HepG2 (cell line): ENCODE measurements around the gene ARHGDIA. TPM values are rescaled to one million over a fixed set of nuclear protein-coding genes. Genes with fewer than 3 reads are reported as not detected.
A peak's percentile ranks its signal among the peaks of the same experiment; 100 is the strongest.

Experiments
- ATAC-seq: fragments of 200-7000 bp; cut with Tn5 transposase; 3 replicates; pipeline ENCODE4 v1.9.1; 2020; ENCODE audit warnings: mild to moderate bottlenecking, moderate library complexity
- BruUV-seq: library from RNA; stranded (reverse); fragments of 400-500 nt; replicated peaks from 2 replicates; lab custom pipeline; 2021; lab: Mats Ljungman, UMichigan
- CTCF ChIA-PET: fragments of 300-600 bp; formaldehyde crosslinking; extraction: SDS; loops from one replicate; lab custom pipeline; 2021; ENCODE audit warnings: low total read pairs, inconsistent platforms, low intra/inter-chr PET ratio; lab: Yijun Ruan, JAX
- POLR2A ChIA-PET: fragments of 350-600 bp; sonication (Branson Sonifier 250); formaldehyde crosslinking; loops from one replicate; lab custom pipeline; 2020; ENCODE audit warnings: antibody characterized with exemption, inconsistent platforms; lab: Yijun Ruan, JAX
- DNase-seq: peaks from one replicate; pipeline ENCODE4 v3.0.0-alpha.2; 2015; ENCODE audit warnings: low spot score
- FAIRE-seq: peaks from 3 replicates; lab custom pipeline; 2011; peaks lifted over from hg19 to GRCh38; lab: Jason Lieb, UNC
- H2AFZ ChIP-seq: one replicate; pipeline ENCODE4 v1.6.1; 2011; ENCODE audit warnings: low read length, inconsistent platforms
- H3K27ac ChIP-seq: fragments of 300-600 bp; 3 replicates; pipeline ENCODE4 v1.8.0; 2011; ENCODE audit warnings: mixed run types, mild to moderate bottlenecking, mixed read lengths, low read length, inconsistent platforms; ENCODE audit not compliant: insufficient read depth; ENCODE audit errors: extremely low read length
- H3K27me3 ChIP-seq, 2 experiments: fragments of 200-600 bp in 1 of 2; 2 replicates in 1 of 2; 3 replicates in 1 of 2; pipeline versions ENCODE4 v1.6.0 to v1.8.0; 2011; ENCODE audit warnings: low read length in 2 of 2, mild to moderate bottlenecking in 2 of 2, moderate library complexity in 2 of 2, inconsistent platforms in 1 of 2; ENCODE audit not compliant: insufficient read depth in 2 of 2, control insufficient read depth in 1 of 2
- H3K36me3 ChIP-seq, 2 experiments: fragments of 200-600 bp in 1 of 2; replicated peaks in 1 of 2; 2 replicates in 1 of 2; 3 replicates in 1 of 2; pipeline versions ENCODE4 v1.5.1 to v1.8.0; 2011; ENCODE audit warnings: low read length in 2 of 2, inconsistent platforms in 1 of 2; ENCODE audit not compliant: insufficient read depth in 2 of 2, control insufficient read depth in 1 of 2
- H3K4me1 ChIP-seq: 2 replicates; pipeline ENCODE4 v1.5.1; 2012; ENCODE audit warnings: low read length, inconsistent platforms; ENCODE audit not compliant: insufficient read depth
- H3K4me2 ChIP-seq: 2 replicates; pipeline ENCODE4 v1.6.0; 2011; ENCODE audit warnings: low read depth, low read length, inconsistent platforms
- H3K4me3 ChIP-seq, 3 experiments: fragments of 200-600 bp in 1 of 3; sonication (generic), shearing (Covaris generic) in 1 of 3; replicated peaks in 1 of 3; 2 replicates each; pipeline ENCODE4 v1.5.1; 2011 to 2016; ENCODE audit warnings: low read length in 3 of 3, inconsistent platforms in 2 of 3, low read depth in 2 of 3, mild to moderate bottlenecking in 2 of 3, control low read depth in 1 of 3, mixed read lengths in 1 of 3; ENCODE audit not compliant: insufficient read depth in 1 of 3
- H3K79me2 ChIP-seq: one replicate; pipeline ENCODE4 v1.6.1; 2011; ENCODE audit warnings: low read length, inconsistent platforms; ENCODE audit not compliant: insufficient read depth
- H3K9ac ChIP-seq: 2 replicates; pipeline ENCODE4 v1.6.0; 2011; ENCODE audit warnings: mild to moderate bottlenecking, low read depth, low read length, inconsistent platforms; ENCODE audit not compliant: insufficient read depth
- H3K9me3 ChIP-seq: 2 replicates; pipeline ENCODE4 v1.5.1; 2012; ENCODE audit warnings: mild to moderate bottlenecking, low read length
- H4K20me1 ChIP-seq: 2 replicates; pipeline ENCODE4 v1.6.0; 2011; ENCODE audit warnings: inconsistent platforms, mild to moderate bottlenecking, low read length, moderate library complexity; ENCODE audit not compliant: insufficient read depth
- FOXC1 ChIP-seq: sonication (generic); formaldehyde crosslinking; IDR thresholded peaks from 2 replicates; pipeline ENCODE4 v1.8.0; 2022; ENCODE audit warnings: mild to moderate bottlenecking, missing genetic modification reagents, borderline replicate concordance
- HDAC1 ChIP-seq: sonication (generic); formaldehyde crosslinking; IDR thresholded peaks from 2 replicates; pipeline ENCODE4 v1.5.1; 2020; ENCODE audit warnings: mild to moderate bottlenecking, missing genetic modification reagents
- NCOA2 ChIP-seq: sonication (generic); formaldehyde crosslinking; IDR thresholded peaks from 2 replicates; pipeline ENCODE4 v1.8.0; 2022; ENCODE audit warnings: inconsistent platforms
- PREB ChIP-seq: sonication (generic); formaldehyde crosslinking; IDR thresholded peaks from 2 replicates; pipeline ENCODE4 v1.4.0; 2020; ENCODE audit warnings: missing genetic modification reagents
- RAD21 ChIP-seq: fragments of 450-650 bp; formaldehyde crosslinking; IDR thresholded peaks from 2 replicates; pipeline ENCODE4 v1.5.0; 2020; ENCODE audit warnings: mild to moderate bottlenecking
- SALL1 ChIP-seq: sonication (generic); formaldehyde crosslinking; IDR thresholded peaks from 2 replicates; pipeline ENCODE4 v1.8.0; 2022; ENCODE audit warnings: mild to moderate bottlenecking, missing genetic modification reagents
- SP140L ChIP-seq: sonication (generic); formaldehyde crosslinking; IDR thresholded peaks from 2 replicates; pipeline ENCODE4 v1.4.0; 2020; ENCODE audit warnings: missing genetic modification reagents, borderline replicate concordance
- SPEN ChIP-seq: sonication (generic); formaldehyde crosslinking; IDR thresholded peaks from 2 replicates; pipeline ENCODE4 v1.5.1; 2020; ENCODE audit warnings: low read depth, mild to moderate bottlenecking, missing genetic modification reagents
- ZKSCAN1 ChIP-seq: fragments of 150-350 bp; IDR thresholded peaks from 2 replicates; pipeline ENCODE4 v1.6.1; 2014; ENCODE audit warnings: low read length
- ZNF136 ChIP-seq: sonication (generic); formaldehyde crosslinking; IDR thresholded peaks from 2 replicates; pipeline ENCODE4 v1.8.1; 2022; ENCODE audit warnings: low read depth, mild to moderate bottlenecking, moderate library complexity, missing genetic modification reagents
- ZNF263 ChIP-seq: sonication (generic); formaldehyde crosslinking; IDR thresholded peaks from 2 replicates; pipeline ENCODE4 v1.4.0; 2020; ENCODE audit warnings: missing genetic modification reagents
- ZNF574 ChIP-seq: sonication (generic); formaldehyde crosslinking; IDR thresholded peaks from 2 replicates; pipeline ENCODE4 v1.4.0; 2020; ENCODE audit warnings: missing genetic modification reagents
- ZNF598 ChIP-seq: sonication (generic); formaldehyde crosslinking; IDR thresholded peaks from 2 replicates; pipeline ENCODE4 v1.5.1; 2020; ENCODE audit warnings: mild to moderate bottlenecking, missing genetic modification reagents, borderline replicate concordance
- ZNF792 ChIP-seq: IDR thresholded peaks from 2 replicates; pipeline ENCODE4 v1.6.1; 2016
- WGBS: methylation state at CpG from one replicate; pipeline ENCODE4 v1.1.6; 2017; ENCODE audit warnings: low lambda C conversion rate; 5-methylcytosine and 5-hydroxymethylcytosine counted together
- in situ Hi-C: cut with HindIII; loops from 2 replicates; pipeline ENCODE4 v1.10.0; 2017; ENCODE audit warnings: low pct_unique_long_range_greater_than_20kb; ENCODE audit not compliant: extremely low pct_ligation_motif_present
- intact Hi-C: fragments of 100-400 bp; cut with micrococcal nuclease; formaldehyde crosslinking; loops from one replicate; pipeline ENCODE4 v1.10.0; 2022; ENCODE audit not compliant: unreplicated experiment
- polyA plus RNA-seq, 8 experiments: library from polyadenylated mRNA; depleted of rRNA in 3 of 8; stranded (reverse) in 7 of 8; unstranded in 1 of 8; fragments of >200 nt; fragmentation: Illumina TruSeq in 4 of 8; extraction: Trizol in 4 of 8; gene quantifications; 2 replicates each; pipeline versions ENCODE4 v1.2.1 to v1.2.3, GENCODE V29; 2011 to 2016; ENCODE audit warnings: low read depth in 4 of 8, missing spikeins in 1 of 8, mixed read lengths in 1 of 8; ENCODE audit not compliant: insufficient read depth in 1 of 8
- total RNA-seq, 5 experiments: library from RNA; depleted of rRNA; stranded (reverse); fragments of >200 nt; fragmentation: Illumina TruSeq; extraction: Trizol; gene quantifications; 2 replicates each; pipeline ENCODE4 v1.2.3, GENCODE V29; 2016; ENCODE audit warnings: low read depth in 1 of 5
- TF ChIP-seq, protein P1 (sequence below): sonication (generic); formaldehyde crosslinking; IDR thresholded peaks from 2 replicates; pipeline ENCODE4 v1.5.1; 2020; ENCODE audit warnings: mild to moderate bottlenecking, missing genetic modification reagents, moderate library complexity

The ARHGDIA gene
- total and polyA plus RNA-seq, 2 of the 13 experiments (the other 11 are each of a cell fraction or from before 2014, with no cell fraction given): 40.0 to 64.0 TPM

DNA sequence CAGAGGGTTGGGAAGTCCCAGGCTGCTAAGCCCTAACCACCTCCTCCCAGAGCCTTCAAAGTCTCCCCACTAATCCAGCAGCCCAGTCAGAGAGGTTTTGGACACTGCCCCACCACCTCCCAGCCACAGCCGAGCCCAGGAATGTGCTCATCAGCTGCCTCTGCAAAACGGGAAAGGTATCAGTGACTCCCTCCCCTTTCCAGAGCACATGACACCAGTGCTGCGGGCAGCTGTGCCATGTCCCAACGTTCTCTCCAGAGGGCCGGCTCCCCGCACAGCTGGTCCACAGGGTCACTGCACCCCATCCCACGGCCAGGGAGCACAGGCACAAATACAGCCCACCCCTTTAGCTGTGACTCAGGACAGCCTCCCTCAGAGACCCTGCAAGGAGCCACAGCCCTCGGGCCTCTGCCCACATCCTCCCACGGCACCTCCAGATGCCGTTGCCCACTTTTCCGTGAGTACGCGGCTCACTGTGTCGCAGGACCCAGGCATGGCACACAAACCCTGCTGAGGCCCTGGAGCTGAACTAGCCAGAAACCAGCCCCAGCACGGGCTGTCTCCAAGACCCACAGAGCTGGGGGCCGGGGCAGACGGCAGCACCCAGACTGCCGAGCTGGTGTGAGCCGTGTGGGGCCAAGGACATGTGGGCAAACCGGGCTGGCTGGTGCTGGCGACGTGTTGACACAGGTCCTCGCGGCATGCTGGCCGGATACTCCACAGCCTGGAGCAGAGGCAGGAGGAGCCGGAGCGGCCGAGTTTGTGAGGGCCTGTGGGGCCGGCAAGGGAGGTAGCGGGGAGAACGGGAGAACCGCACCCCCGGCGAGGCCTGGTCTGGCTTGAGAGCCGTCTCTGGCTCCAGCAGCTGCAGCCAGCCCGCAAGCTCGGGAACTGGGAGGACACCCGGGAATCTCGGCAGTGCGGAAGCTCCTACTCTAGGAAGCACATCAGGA is 30.0 kb downstream of the ARHGDIA start:
- in situ Hi-C loops: no loop called here
- BruUV-seq: no TSS peak
- no peak overlapping the region for H3K4me2 ChIP-seq
- CTCF ChIA-PET: no interaction called here
- H3K27ac ChIP-seq: no peak overlapping the region
- no peaks in the 10 kb centered on the region for H3K79me2 ChIP-seq
- peaks cover 6% of the 10 kb centered on the region; the same call in 1 of the 2 replicates for H4K20me1 ChIP-seq
- FAIRE-seq (no peak), DNase-seq (no peak), ATAC-seq (peak; percentile 53)
- whole genome bisulfite sequencing: 56% methylated on average over 36 of the region's 40 CpGs
- POLR2A ChIA-PET: interaction anchor here (0.6 to 8.9 kb wide), 9 partner anchors 7 to 114 kb away, joined by 3 to 40 read pairs (median 5); partner anchors contain the start of genes MCRIP1 and P4HB
- H3K27me3 ChIP-seq: no peaks in the 10 kb centered on the region
- H3K4me1 ChIP-seq: peaks cover 40% of the 10 kb centered on the region
- no peak overlapping the region; a peak in 1 of 6 replicates for H3K4me3 ChIP-seq
- no peaks in the 10 kb centered on the region for H3K9me3 ChIP-seq
- H2AFZ ChIP-seq: no peak overlapping the region
- H3K36me3 ChIP-seq: peaks cover 26 to 36% of the 10 kb centered on the region in 2 experiments
- no peak overlapping the region for H3K9ac ChIP-seq
- intact Hi-C loops: no loop called here
- TF ChIP-seq FOXC1 (CRISPR knock-in tag): peak; percentile 50; the same call in 1 of the 2 replicates
- peak; percentile 41; the same call in 1 of the 2 replicates for TF ChIP-seq SALL1 (CRISPR knock-in tag)
- TF ChIP-seq HDAC1 (CRISPR knock-in tag): 0 out of 2 replicates have a peak, but pooled peaks have one; percentile 14
- TF ChIP-seq ZNF574 (CRISPR knock-in tag): no peak
- TF ChIP-seq ZNF792 (CRISPR knock-in tag): no peak
- no peak for TF ChIP-seq ZNF136 (CRISPR knock-in tag)
- no peak for TF ChIP-seq NCOA2 (CRISPR knock-in tag)
- TF ChIP-seq PREB (CRISPR knock-in tag): no peak
- TF ChIP-seq, protein P1, sequence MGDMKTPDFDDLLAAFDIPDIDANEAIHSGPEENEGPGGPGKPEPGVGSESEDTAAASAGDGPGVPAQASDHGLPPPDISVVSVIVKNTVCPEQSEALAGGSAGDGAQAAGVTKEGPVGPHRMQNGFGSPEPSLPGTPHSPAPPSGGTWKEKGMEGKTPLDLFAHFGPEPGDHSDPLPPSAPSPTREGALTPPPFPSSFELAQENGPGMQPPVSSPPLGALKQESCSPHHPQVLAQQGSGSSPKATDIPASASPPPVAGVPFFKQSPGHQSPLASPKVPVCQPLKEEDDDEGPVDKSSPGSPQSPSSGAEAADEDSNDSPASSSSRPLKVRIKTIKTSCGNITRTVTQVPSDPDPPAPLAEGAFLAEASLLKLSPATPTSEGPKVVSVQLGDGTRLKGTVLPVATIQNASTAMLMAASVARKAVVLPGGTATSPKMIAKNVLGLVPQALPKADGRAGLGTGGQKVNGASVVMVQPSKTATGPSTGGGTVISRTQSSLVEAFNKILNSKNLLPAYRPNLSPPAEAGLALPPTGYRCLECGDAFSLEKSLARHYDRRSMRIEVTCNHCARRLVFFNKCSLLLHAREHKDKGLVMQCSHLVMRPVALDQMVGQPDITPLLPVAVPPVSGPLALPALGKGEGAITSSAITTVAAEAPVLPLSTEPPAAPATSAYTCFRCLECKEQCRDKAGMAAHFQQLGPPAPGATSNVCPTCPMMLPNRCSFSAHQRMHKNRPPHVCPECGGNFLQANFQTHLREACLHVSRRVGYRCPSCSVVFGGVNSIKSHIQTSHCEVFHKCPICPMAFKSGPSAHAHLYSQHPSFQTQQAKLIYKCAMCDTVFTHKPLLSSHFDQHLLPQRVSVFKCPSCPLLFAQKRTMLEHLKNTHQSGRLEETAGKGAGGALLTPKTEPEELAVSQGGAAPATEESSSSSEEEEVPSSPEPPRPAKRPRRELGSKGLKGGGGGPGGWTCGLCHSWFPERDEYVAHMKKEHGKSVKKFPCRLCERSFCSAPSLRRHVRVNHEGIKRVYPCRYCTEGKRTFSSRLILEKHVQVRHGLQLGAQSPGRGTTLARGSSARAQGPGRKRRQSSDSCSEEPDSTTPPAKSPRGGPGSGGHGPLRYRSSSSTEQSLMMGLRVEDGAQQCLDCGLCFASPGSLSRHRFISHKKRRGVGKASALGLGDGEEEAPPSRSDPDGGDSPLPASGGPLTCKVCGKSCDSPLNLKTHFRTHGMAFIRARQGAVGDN: peak; percentile 79
- 0 out of 2 replicates have a peak, but pooled peaks have one; percentile 14 for TF ChIP-seq SPEN (CRISPR knock-in tag)
- TF ChIP-seq ZNF263: peak; percentile 26; the same call in 1 of the 2 replicates
- TF ChIP-seq ZNF598: 0 out of 2 replicates have a peak, but pooled peaks have one; percentile 23
- TF ChIP-seq RAD21: 0 out of 2 replicates have a peak, but pooled peaks have one; percentile 10
- no peak for TF ChIP-seq ZKSCAN1
- TF ChIP-seq SP140L (CRISPR knock-in tag): no peak
